ENCODE data around the gene BSND.

- TF ChIP-seq RCOR1 (IDR thresholded peaks at IDR 0.05; ENCODE audit: low read length) (no peak), CTCF (IDR thresholded peaks at IDR 0.05) (no peak), RAD21 (IDR thresholded peaks at IDR 0.05; ENCODE audit: low read length) (no peak)
- TF ChIP-seq, protein P1, sequence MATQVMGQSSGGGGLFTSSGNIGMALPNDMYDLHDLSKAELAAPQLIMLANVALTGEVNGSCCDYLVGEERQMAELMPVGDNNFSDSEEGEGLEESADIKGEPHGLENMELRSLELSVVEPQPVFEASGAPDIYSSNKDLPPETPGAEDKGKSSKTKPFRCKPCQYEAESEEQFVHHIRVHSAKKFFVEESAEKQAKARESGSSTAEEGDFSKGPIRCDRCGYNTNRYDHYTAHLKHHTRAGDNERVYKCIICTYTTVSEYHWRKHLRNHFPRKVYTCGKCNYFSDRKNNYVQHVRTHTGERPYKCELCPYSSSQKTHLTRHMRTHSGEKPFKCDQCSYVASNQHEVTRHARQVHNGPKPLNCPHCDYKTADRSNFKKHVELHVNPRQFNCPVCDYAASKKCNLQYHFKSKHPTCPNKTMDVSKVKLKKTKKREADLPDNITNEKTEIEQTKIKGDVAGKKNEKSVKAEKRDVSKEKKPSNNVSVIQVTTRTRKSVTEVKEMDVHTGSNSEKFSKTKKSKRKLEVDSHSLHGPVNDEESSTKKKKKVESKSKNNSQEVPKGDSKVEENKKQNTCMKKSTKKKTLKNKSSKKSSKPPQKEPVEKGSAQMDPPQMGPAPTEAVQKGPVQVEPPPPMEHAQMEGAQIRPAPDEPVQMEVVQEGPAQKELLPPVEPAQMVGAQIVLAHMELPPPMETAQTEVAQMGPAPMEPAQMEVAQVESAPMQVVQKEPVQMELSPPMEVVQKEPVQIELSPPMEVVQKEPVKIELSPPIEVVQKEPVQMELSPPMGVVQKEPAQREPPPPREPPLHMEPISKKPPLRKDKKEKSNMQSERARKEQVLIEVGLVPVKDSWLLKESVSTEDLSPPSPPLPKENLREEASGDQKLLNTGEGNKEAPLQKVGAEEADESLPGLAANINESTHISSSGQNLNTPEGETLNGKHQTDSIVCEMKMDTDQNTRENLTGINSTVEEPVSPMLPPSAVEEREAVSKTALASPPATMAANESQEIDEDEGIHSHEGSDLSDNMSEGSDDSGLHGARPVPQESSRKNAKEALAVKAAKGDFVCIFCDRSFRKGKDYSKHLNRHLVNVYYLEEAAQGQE (IDR thresholded peaks at IDR 0.05; ENCODE audit: low read depth, low read length): no peak
Measured at GRCh38 chr1:54989473-54989872, 9.3 kb upstream of the BSND start.
